MM.1S (cell line): ENCODE measurements around the gene FRY.

Experiments
- CTCF ChIP-seq: fragments of 300-600 bp; sonication (generic); IDR thresholded peaks from 2 replicates; pipeline ENCODE4 v1.5.1; 2016; ENCODE audit warnings: antibody characterized with exemption, low read length, mixed read lengths
- EZH2 ChIP-seq: fragments of 300-600 bp; sonication (generic); optimal IDR thresholded peaks from 2 replicates; pipeline ENCODE3; 2017; ENCODE audit warnings: low read depth, mild to moderate bottlenecking, antibody characterized with exemption, low read length, mixed read lengths
- EZH2phosphoT487 ChIP-seq: fragments of 300-600 bp; sonication (generic); IDR thresholded peaks from 2 replicates; pipeline ENCODE4 v1.6.1; 2018; ENCODE audit warnings: antibody characterized with exemption, low read length

DNA sequence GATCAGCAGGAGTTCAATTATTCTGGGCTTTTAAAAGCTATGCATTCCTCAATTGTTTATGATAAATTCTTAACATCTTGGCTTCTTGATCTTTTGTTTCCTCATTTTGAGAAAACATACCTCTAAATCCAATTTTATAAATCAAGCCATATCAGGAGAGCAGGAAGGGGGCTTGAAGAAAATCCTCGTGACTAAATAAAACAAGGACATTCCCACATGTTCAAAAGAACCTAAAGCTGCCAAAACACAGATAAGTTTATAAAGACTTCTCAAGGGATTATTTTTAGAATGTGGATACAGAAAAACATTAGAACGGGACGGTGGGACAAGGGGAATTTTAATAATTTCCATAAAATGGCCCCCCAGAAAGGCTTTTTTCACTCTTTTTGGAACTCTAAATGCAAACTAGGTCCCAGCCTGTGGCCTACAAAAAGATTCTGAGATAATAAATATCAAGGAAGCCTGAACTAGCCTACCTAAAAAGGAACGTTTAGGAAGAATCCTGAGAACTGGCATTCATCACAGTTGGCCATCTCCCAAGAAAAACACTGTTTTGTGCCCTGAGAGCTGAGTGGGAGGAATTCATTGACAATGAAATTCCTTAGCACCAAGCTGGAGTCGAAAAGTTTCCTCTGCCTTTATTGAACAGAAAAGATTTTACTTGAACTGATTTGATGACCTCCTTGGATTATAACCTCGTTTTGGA is 253.5 kb downstream of the FRY start:
- no peak for TF ChIP-seq CTCF
- TF ChIP-seq EZH2: no peak
- no peak for TF ChIP-seq EZH2phosphoT487
